Ovary (tissue), 3 donors: Measurements from ENCODE around the gene ITM2B.
"Not testable (repeated sequence)": the region's sequence is repeated elsewhere in the genome, so short reads cannot be mapped to it uniquely, and the experiment has no call there.

Experiments
- CTCF ChIP-seq, 3 donors: fragments of 450-650 bp in 2 of 3; fragments of 200-600 bp in 1 of 3; IDR thresholded peaks; one replicate each; pipeline versions ENCODE4 v1.5.1 to v1.8.0; 2016 to 2022; ENCODE audit warnings: antibody characterized with exemption in 3 of 3, mild to moderate bottlenecking in 1 of 3
- EP300 ChIP-seq: sonication (generic); formaldehyde crosslinking; IDR thresholded peaks from one replicate; pipeline ENCODE4 v1.6.1; 2017; ENCODE audit warnings: antibody characterized with exemption
- POLR2A ChIP-seq: fragments of 450-650 bp; IDR thresholded peaks from one replicate; pipeline ENCODE4 v1.6.1; 2017; ENCODE audit warnings: antibody characterized with exemption, mild to moderate bottlenecking, moderate library complexity
- donor health status: DM: no; HTN: no; CAD: no.

- not testable (repeated sequence) for TF ChIP-seq POLR2A; CTCF (IDR thresholded peaks at IDR 0.05); EP300
Measured at GRCh38 chr13:48215511-48216203, 17.3 kb upstream of the ITM2B start.
